Measurements from ENCODE around the gene NR0B1. TPM values are rescaled to one million over a fixed set of nuclear protein-coding genes. Genes with fewer than 3 reads are reported as not detected.

Gene NR0B1
- not detected for total RNA-seq

GRCh38 chrX:30309139-30309571, at the start of gene NR0B1:
Gene NR0B1, minus strand, starts transcription at chrX:30309390. Its CDS starts 27 bp downstream, at chrX:30309363.
- Mint-ChIP-seq H3K27ac (no peak within 1 kb of the TSS), H3K9me3 (ENCODE audit: low read depth) (no peaks in the 10 kb centered on the region), H3K4me1 (no peaks in the 10 kb centered on the region), H3K36me3 (no peaks in the 10 kb centered on the region), H3K27me3 (peaks cover 10% of the 10 kb centered on the region), H3K4me3 (no peak within 1 kb of the TSS)
- DNase-seq (no peak), ATAC-seq (no peak)
- CTCF ChIA-PET, result no interaction called here

GRCh38 chrX:30349946-30350345, 40.8 kb upstream of the NR0B1 start:
- Mint-ChIP-seq H3K4me3 (no peak overlapping the region), H3K27me3 (no peaks in the 10 kb centered on the region), H3K4me1 (no peaks in the 10 kb centered on the region), H3K36me3 (no peaks in the 10 kb centered on the region), H3K27ac (no peak overlapping the region), H3K9me3 (ENCODE audit: low read depth) (no peaks in the 10 kb centered on the region)
- CTCF ChIA-PET, result no interaction called here
- ATAC-seq, result no peak
- no peak for DNase-seq

- H3K9me3 Mint-ChIP-seq (ENCODE audit: low read depth), result peaks cover 2% of the 10 kb centered on the region
- no peak overlapping the region for H3K4me3 Mint-ChIP-seq
- no peak for DNase-seq
- no peaks in the 10 kb centered on the region for H3K4me1 Mint-ChIP-seq
- ATAC-seq, result no peak
- H3K27me3 Mint-ChIP-seq, result no peaks in the 10 kb centered on the region
- CTCF ChIA-PET, result no interaction called here
- H3K36me3 Mint-ChIP-seq, result no peaks in the 10 kb centered on the region
- no peak overlapping the region for H3K27ac Mint-ChIP-seq
Measured at GRCh38 chrX:30343206-30343605, 34.0 kb upstream of the NR0B1 start.

- CTCF ChIA-PET, result no interaction called here
- H3K36me3 Mint-ChIP-seq, result no peaks in the 10 kb centered on the region
Measured at GRCh38 chrX:30340753-30341152, 31.6 kb upstream of the NR0B1 start.

GRCh38 chrX:30327762-30328161, 18.6 kb upstream of the NR0B1 start:
- Mint-ChIP-seq H3K27me3 (no peaks in the 10 kb centered on the region), H3K9me3 (ENCODE audit: low read depth) (no peaks in the 10 kb centered on the region), H3K27ac (no peak overlapping the region), H3K4me3 (no peak overlapping the region), H3K36me3 (no peaks in the 10 kb centered on the region), H3K4me1 (no peaks in the 10 kb centered on the region)
- no peak for DNase-seq
- CTCF ChIA-PET, result no interaction called here
- ATAC-seq, result no peak

More at GRCh38 chrX:30340753-30341152, 31.6 kb upstream of the NR0B1 start:
- H3K27ac Mint-ChIP-seq, result no peak overlapping the region
- peaks cover 2% of the 10 kb centered on the region for H3K9me3 Mint-ChIP-seq (ENCODE audit: low read depth)
- H3K27me3 Mint-ChIP-seq, result no peaks in the 10 kb centered on the region
- DNase-seq, result no peak
- ATAC-seq, result no peak
- no peak overlapping the region for H3K4me3 Mint-ChIP-seq
- H3K4me1 Mint-ChIP-seq, result no peaks in the 10 kb centered on the region

GRCh38 chrX:30317308-30317707, 8.1 kb upstream of the NR0B1 start:
- H3K27me3 Mint-ChIP-seq, result no peaks in the 10 kb centered on the region
- DNase-seq (no peak), ATAC-seq (no peak)
- H3K4me3 Mint-ChIP-seq, result no peak overlapping the region
- CTCF ChIA-PET, result no interaction called here
- H3K36me3 Mint-ChIP-seq, result no peaks in the 10 kb centered on the region
- no peaks in the 10 kb centered on the region for H3K9me3 Mint-ChIP-seq (ENCODE audit: low read depth)
- H3K4me1 Mint-ChIP-seq, result no peaks in the 10 kb centered on the region
- no peak overlapping the region for H3K27ac Mint-ChIP-seq

- Mint-ChIP-seq H3K27me3 (peaks cover 7% of the 10 kb centered on the region), H3K4me3 (no peak overlapping the region), H3K9me3 (ENCODE audit: low read depth) (no peaks in the 10 kb centered on the region), H3K4me1 (no peaks in the 10 kb centered on the region), H3K27ac (no peak overlapping the region), H3K36me3 (no peaks in the 10 kb centered on the region)
- CTCF ChIA-PET, result no interaction called here
- ATAC-seq (no peak), DNase-seq (no peak)
Measured at GRCh38 chrX:30313322-30313721, 4.1 kb upstream of the NR0B1 start.

GRCh38 chrX:30312858-30313257, 3.7 kb upstream of the NR0B1 start:
- Mint-ChIP-seq H3K27me3 (peaks cover 8% of the 10 kb centered on the region), H3K4me1 (no peaks in the 10 kb centered on the region), H3K27ac (no peak overlapping the region), H3K36me3 (no peaks in the 10 kb centered on the region), H3K9me3 (ENCODE audit: low read depth) (no peaks in the 10 kb centered on the region), H3K4me3 (no peak overlapping the region)
- DNase-seq (no peak), ATAC-seq (no peak)
- CTCF ChIA-PET, result no interaction called here

- no peak overlapping the region for H3K27ac Mint-ChIP-seq
- no peaks in the 10 kb centered on the region for H3K36me3 Mint-ChIP-seq
- no peaks in the 10 kb centered on the region for H3K4me1 Mint-ChIP-seq
- DNase-seq, result no peak
- CTCF ChIA-PET, result no interaction called here
- no peak overlapping the region for H3K4me3 Mint-ChIP-seq
- no peak for ATAC-seq
- no peaks in the 10 kb centered on the region for H3K9me3 Mint-ChIP-seq (ENCODE audit: low read depth)
- peaks cover 10% of the 10 kb centered on the region for H3K27me3 Mint-ChIP-seq
Measured at GRCh38 chrX:30310429-30311206, 1.4 kb upstream of the NR0B1 start.

- no peak for ATAC-seq
- CTCF ChIA-PET, result no interaction called here
- H3K4me3 Mint-ChIP-seq, result no peak overlapping the region
Measured at GRCh38 chrX:30308263-30309138, 689 bp downstream of the NR0B1 start.

GRCh38 chrX:30307466-30307865, 1.7 kb downstream of the NR0B1 start:
- Mint-ChIP-seq H3K4me1 (no peaks in the 10 kb centered on the region), H3K36me3 (no peaks in the 10 kb centered on the region)

More at GRCh38 chrX:30308263-30309138, 689 bp downstream of the NR0B1 start:
- H3K9me3 Mint-ChIP-seq (ENCODE audit: low read depth), result no peaks in the 10 kb centered on the region
- H3K36me3 Mint-ChIP-seq, result no peaks in the 10 kb centered on the region
- peaks cover 10% of the 10 kb centered on the region for H3K27me3 Mint-ChIP-seq
- H3K27ac Mint-ChIP-seq, result no peak overlapping the region
- H3K4me1 Mint-ChIP-seq, result no peaks in the 10 kb centered on the region
- DNase-seq, result no peak

GRCh38 chrX:30304866-30305265, 4.3 kb downstream of the NR0B1 start:
- Mint-ChIP-seq H3K36me3 (no peaks in the 10 kb centered on the region), H3K9me3 (ENCODE audit: low read depth) (no peaks in the 10 kb centered on the region), H3K27me3 (peaks cover 6% of the 10 kb centered on the region), H3K4me3 (no peak overlapping the region), H3K27ac (no peak overlapping the region), H3K4me1 (no peaks in the 10 kb centered on the region)
- CTCF ChIA-PET, result no interaction called here
- no peak for ATAC-seq
- no peak for DNase-seq

More at GRCh38 chrX:30307466-30307865, 1.7 kb downstream of the NR0B1 start:
- H3K27ac Mint-ChIP-seq, result no peak overlapping the region
- DNase-seq, result no peak
- CTCF ChIA-PET, result no interaction called here
- H3K9me3 Mint-ChIP-seq (ENCODE audit: low read depth), result no peaks in the 10 kb centered on the region
- H3K27me3 Mint-ChIP-seq, result peaks cover 10% of the 10 kb centered on the region
- no peak for ATAC-seq
- H3K4me3 Mint-ChIP-seq, result no peak overlapping the region

GRCh38 chrX:30302956-30303355, 6.2 kb downstream of the NR0B1 start:
- H3K9me3 Mint-ChIP-seq (ENCODE audit: low read depth), result no peaks in the 10 kb centered on the region
- H3K36me3 Mint-ChIP-seq, result no peaks in the 10 kb centered on the region
- DNase-seq, result no peak
- H3K27ac Mint-ChIP-seq, result no peak overlapping the region
- CTCF ChIA-PET, result no interaction called here
- no peaks in the 10 kb centered on the region for H3K4me1 Mint-ChIP-seq
- ATAC-seq, result no peak
- H3K27me3 Mint-ChIP-seq, result peaks cover 2% of the 10 kb centered on the region
- no peak overlapping the region for H3K4me3 Mint-ChIP-seq

GRCh38 chrX:30301963-30302362, 7.2 kb downstream of the NR0B1 start:
- DNase-seq, result no peak

More at GRCh38 chrX:30301963-30302362, 7.2 kb downstream of the NR0B1 start:
- no peaks in the 10 kb centered on the region for H3K36me3 Mint-ChIP-seq
- ATAC-seq, result no peak
- H3K9me3 Mint-ChIP-seq (ENCODE audit: low read depth), result no peaks in the 10 kb centered on the region
- no peaks in the 10 kb centered on the region for H3K27me3 Mint-ChIP-seq
- no peak overlapping the region for H3K4me3 Mint-ChIP-seq
- no peak overlapping the region for H3K27ac Mint-ChIP-seq
- H3K4me1 Mint-ChIP-seq, result no peaks in the 10 kb centered on the region
- CTCF ChIA-PET, result no interaction called here
